Measurements from ENCODE around the gene ARL2BP. TPM values are rescaled to one million over a fixed set of nuclear protein-coding genes. Genes with fewer than 3 reads are reported as not detected.

Gene ARL2BP
- total and polyA plus RNA-seq, 2 donors (not counting 1 experiment from before 2014, with no cell fraction given) = 32.5 to 38.8 TPM

DNA sequence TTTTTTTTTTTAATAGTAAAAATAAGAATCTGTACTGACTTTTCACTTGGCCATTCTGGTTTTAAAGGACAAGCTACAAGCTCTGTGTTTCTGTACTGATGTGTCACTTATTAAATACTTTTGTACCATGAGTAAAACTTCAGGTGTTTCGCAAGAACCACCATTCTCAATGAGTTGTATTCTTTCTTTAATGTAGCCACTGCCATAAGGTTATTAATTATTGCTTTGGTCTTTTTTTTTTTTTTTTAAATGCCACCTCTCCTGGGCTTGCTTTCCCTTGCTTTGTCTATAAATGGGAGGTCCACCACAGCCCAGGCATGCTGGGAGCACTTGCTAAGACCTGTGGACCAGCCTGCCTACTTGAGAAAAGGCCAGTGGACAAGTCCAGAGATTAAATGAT, 8.4 kb downstream of the ARL2BP start:
- H3K4me2 ChIP-seq (replicated peaks; ENCODE audit: low read depth, low read length, poor library complexity, severe bottlenecking) = no peak overlapping the region
- no peak overlapping the region for H3K9ac ChIP-seq (ENCODE audit: low read length)
- no peaks in the 10 kb centered on the region for H3K4me1 ChIP-seq (ENCODE audit: control insufficient read depth in 2 of 2, insufficient read depth in 2 of 2, low read length in 2 of 2)
- ATAC-seq (ENCODE audit: low read depth) = no peak
- peaks cover 10 to 55% of the 10 kb centered on the region in 2 experiments for H3K36me3 ChIP-seq (replicated peaks in 1 of 2; ENCODE audit: control extremely low read depth in 1 of 2, control insufficient read depth in 1 of 2, extremely low read depth in 1 of 2, insufficient read depth in 2 of 2, low read length in 1 of 2)
- no peak overlapping the region for H3K4me3 ChIP-seq (ENCODE audit: control extremely low read depth in 1 of 5, extremely low read depth in 1 of 5, insufficient read depth in 1 of 5, low read depth in 2 of 5, low read length in 4 of 5)
- no peak for DNase-seq
- H3K4me1 Mint-ChIP-seq = no peaks in the 10 kb centered on the region
- ChIA-PET CTCF (no interaction called here), POLR2A (no interaction called here)
- no peak overlapping the region for H2AFZ ChIP-seq (ENCODE audit: insufficient read depth, low read depth, low read length, poor library complexity, severe bottlenecking)
- no peak overlapping the region for H3K4me3 Mint-ChIP-seq
- no peaks in the 10 kb centered on the region for H3K79me2 ChIP-seq (ENCODE audit: control insufficient read depth, insufficient read depth, low read length)
- H3K27me3 ChIP-seq (replicated peaks in 1 of 4; ENCODE audit: control extremely low read depth in 1 of 4, control insufficient read depth in 3 of 4, insufficient read depth in 4 of 4, low read length in 3 of 4) = no peaks in the 10 kb centered on the region
- H3K9me3 Mint-ChIP-seq (ENCODE audit: insufficient read depth) = no peaks in the 10 kb centered on the region
- no peak for TF ChIP-seq EZH2 (IDR thresholded peaks at IDR 0.05; ENCODE audit: borderline replicate concordance, insufficient read depth, low read depth, low read length, poor library complexity, severe bottlenecking)
- TF ChIP-seq, protein P1, sequence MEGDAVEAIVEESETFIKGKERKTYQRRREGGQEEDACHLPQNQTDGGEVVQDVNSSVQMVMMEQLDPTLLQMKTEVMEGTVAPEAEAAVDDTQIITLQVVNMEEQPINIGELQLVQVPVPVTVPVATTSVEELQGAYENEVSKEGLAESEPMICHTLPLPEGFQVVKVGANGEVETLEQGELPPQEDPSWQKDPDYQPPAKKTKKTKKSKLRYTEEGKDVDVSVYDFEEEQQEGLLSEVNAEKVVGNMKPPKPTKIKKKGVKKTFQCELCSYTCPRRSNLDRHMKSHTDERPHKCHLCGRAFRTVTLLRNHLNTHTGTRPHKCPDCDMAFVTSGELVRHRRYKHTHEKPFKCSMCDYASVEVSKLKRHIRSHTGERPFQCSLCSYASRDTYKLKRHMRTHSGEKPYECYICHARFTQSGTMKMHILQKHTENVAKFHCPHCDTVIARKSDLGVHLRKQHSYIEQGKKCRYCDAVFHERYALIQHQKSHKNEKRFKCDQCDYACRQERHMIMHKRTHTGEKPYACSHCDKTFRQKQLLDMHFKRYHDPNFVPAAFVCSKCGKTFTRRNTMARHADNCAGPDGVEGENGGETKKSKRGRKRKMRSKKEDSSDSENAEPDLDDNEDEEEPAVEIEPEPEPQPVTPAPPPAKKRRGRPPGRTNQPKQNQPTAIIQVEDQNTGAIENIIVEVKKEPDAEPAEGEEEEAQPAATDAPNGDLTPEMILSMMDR (IDR thresholded peaks at IDR 0.05) = no peak
- no CpG with 5 or more reads among the region's 1 CpG for WGBS (ENCODE audit: insufficient coverage)
- H3K27ac ChIP-seq (ENCODE audit: low read length in 2 of 2) = no peak overlapping the region
- intact Hi-C loops (cut with micrococcal nuclease) = no loop called here
- no peaks in the 10 kb centered on the region for H4K20me1 ChIP-seq (ENCODE audit: control insufficient read depth, insufficient read depth, low read length, poor library complexity, severe bottlenecking)
- peaks cover 0 to 6% (median 0%) of the 10 kb centered on the region in 3 donors for H3K9me3 ChIP-seq (ENCODE audit: control extremely low read depth in 1 of 3, control insufficient read depth in 2 of 3, insufficient read depth in 1 of 3, low read length in 2 of 3)
- no peak overlapping the region for H3K27ac Mint-ChIP-seq
- no peaks in the 10 kb centered on the region for H3K27me3 Mint-ChIP-seq

DNA sequence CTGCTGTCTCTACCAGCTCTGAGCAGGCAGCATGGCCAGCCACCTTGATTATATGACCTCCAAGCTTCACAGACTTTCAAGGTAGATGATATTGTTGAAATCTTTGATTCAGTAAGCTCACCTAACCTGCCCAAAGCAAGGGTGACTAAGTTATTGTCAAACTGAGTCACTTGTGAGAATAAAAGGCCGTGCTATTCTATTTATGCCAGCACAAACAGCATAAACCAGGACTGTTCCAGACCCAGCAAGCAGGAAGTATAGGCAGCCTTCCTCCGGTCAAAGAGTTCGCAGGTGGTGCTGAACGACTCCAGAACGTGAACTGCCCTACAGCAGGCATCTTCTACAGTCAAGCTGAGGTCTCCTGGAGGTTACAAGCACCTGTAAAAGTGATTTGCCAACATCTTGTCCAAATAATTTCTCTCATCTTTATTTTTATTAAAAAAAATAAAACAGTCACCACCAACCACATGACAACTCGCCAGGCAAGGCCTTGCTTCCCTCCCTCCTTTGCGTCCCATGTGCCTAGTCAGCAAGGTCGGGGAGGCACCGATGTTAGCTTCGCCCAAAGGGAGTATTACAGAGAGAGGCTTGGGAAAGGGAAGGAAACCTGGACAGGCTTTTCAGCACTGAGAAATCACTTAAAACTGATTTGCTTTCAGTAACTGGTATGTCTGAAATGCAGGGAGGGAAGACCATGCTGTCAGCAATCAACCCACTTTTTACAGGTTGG, 10.8 kb downstream of the ARL2BP start:
- ATAC-seq (ENCODE audit: low read depth) (no peak), DNase-seq (no peak)
- H3K9me3 Mint-ChIP-seq (ENCODE audit: insufficient read depth) = no peaks in the 10 kb centered on the region
- Histone ChIP-seq H4K20me1 (ENCODE audit: control insufficient read depth, insufficient read depth, low read length, poor library complexity, severe bottlenecking) (no peaks in the 10 kb centered on the region), H3K9ac (ENCODE audit: low read length) (no peak overlapping the region), H3K27ac (ENCODE audit: low read length in 2 of 2) (no peak overlapping the region), H3K4me1 (ENCODE audit: control insufficient read depth in 2 of 2, insufficient read depth in 2 of 2, low read length in 2 of 2) (peaks cover 0 to 10% of the 10 kb centered on the region in 2 donors), H3K27me3 (replicated peaks in 1 of 4; ENCODE audit: control extremely low read depth in 1 of 4, control insufficient read depth in 3 of 4, insufficient read depth in 4 of 4, low read length in 3 of 4) (no peaks in the 10 kb centered on the region), H2AFZ (ENCODE audit: insufficient read depth, low read depth, low read length, poor library complexity, severe bottlenecking) (no peak overlapping the region), H3K9me3 (ENCODE audit: control extremely low read depth in 1 of 3, control insufficient read depth in 2 of 3, insufficient read depth in 1 of 3, low read length in 2 of 3) (peaks cover 0 to 6% (median 0%) of the 10 kb centered on the region in 3 donors), H3K4me3 (ENCODE audit: control extremely low read depth in 1 of 5, extremely low read depth in 1 of 5, insufficient read depth in 1 of 5, low read depth in 2 of 5, low read length in 4 of 5) (no peak overlapping the region), H3K36me3 (replicated peaks in 1 of 2; ENCODE audit: control extremely low read depth in 1 of 2, control insufficient read depth in 1 of 2, extremely low read depth in 1 of 2, insufficient read depth in 2 of 2, low read length in 1 of 2) (peaks cover 8 to 35% of the 10 kb centered on the region in 2 experiments), H3K4me2 (replicated peaks; ENCODE audit: low read depth, low read length, poor library complexity, severe bottlenecking) (no peak overlapping the region), H3K79me2 (ENCODE audit: control insufficient read depth, insufficient read depth, low read length) (no peaks in the 10 kb centered on the region)
- 100% methylated on average over 6 of the region's 10 CpGs for WGBS (ENCODE audit: insufficient coverage)
- intact Hi-C loops (cut with micrococcal nuclease) = no loop called here
- ChIA-PET CTCF (interaction anchor here (1.6 kb wide), 1 partner anchor 25 kb away, joined by 7 read pairs; no protein-coding TSS in a partner anchor), POLR2A (interaction anchor here (1.2 kb wide), 1 partner anchor 10 kb away, joined by 3 read pairs; no protein-coding TSS in a partner anchor)
- TF ChIP-seq, protein P1 (IDR thresholded peaks at IDR 0.05) = no peak
- TF ChIP-seq EZH2 (IDR thresholded peaks at IDR 0.05; ENCODE audit: borderline replicate concordance, insufficient read depth, low read depth, low read length, poor library complexity, severe bottlenecking) = no peak
- H3K27ac Mint-ChIP-seq = no peak overlapping the region
- peaks cover 6% of the 10 kb centered on the region for H3K4me1 Mint-ChIP-seq
- H3K4me3 Mint-ChIP-seq = no peak overlapping the region
- no peaks in the 10 kb centered on the region for H3K27me3 Mint-ChIP-seq

Data from B cell (primary cell).